WI38 (cell line): ENCODE measurements around the gene TAS2R60.
"Not testable (repeated sequence)": the region's sequence is repeated elsewhere in the genome, so short reads cannot be mapped to it uniquely, and the experiment has no call there.

Experiments
- H3K4me3 ChIP-seq: 2 replicates; pipeline ENCODE4 v1.5.1; 2011; ENCODE audit warnings: low read depth, mild to moderate bottlenecking, control low read depth, low read length
- CTCF ChIP-seq: IDR thresholded peaks from 2 replicates; pipeline ENCODE4 v1.5.1; 2012; ENCODE audit warnings: low read depth, mild to moderate bottlenecking, control low read depth, low read length

Gene TAS2R60

GRCh38 chr7:143463556-143463955 lies 20.3 kb downstream of the TAS2R60 start:
- TF ChIP-seq CTCF = no peak
- no peak overlapping the region for H3K4me3 ChIP-seq

GRCh38 chr7:143463957-143464356 lies 20.7 kb downstream of the TAS2R60 start:
- no peak overlapping the region for H3K4me3 ChIP-seq
- no peak for TF ChIP-seq CTCF

- TF ChIP-seq CTCF = no peak
- H3K4me3 ChIP-seq = no peak overlapping the region
Measured at GRCh38 chr7:143467724-143468123, 24.5 kb downstream of the TAS2R60 start.

- not testable (repeated sequence) for H3K4me3 ChIP-seq
Measured at GRCh38 chr7:143472071-143472689, 28.9 kb downstream of the TAS2R60 start.

GRCh38 chr7:143477501-143478150 lies 34.4 kb downstream of the TAS2R60 start, which contains the start of gene TAS2R41:
Gene TAS2R41 (plus strand): TSS chr7:143477873. CDS start chr7:143477873, 0 bp downstream.
- TF ChIP-seq CTCF = no peak
- H3K4me3 ChIP-seq = no peak within 1 kb of the TSS

- H3K4me3 ChIP-seq = no peak overlapping the region
- TF ChIP-seq CTCF = no peak
Measured at GRCh38 chr7:143479055-143479766, 36.0 kb downstream of the TAS2R60 start.

- no peak overlapping the region for H3K4me3 ChIP-seq
- no peak for TF ChIP-seq CTCF
Measured at GRCh38 chr7:143480501-143480900, 37.2 kb downstream of the TAS2R60 start.
